Esophagus muscularis mucosa (tissue), 4 donors: Measurements from ENCODE around the gene GADD45B. TPM values are rescaled to one million over a fixed set of nuclear protein-coding genes. Genes with fewer than 3 reads are reported as not detected.
"Not testable (repeated sequence)": the region's sequence is repeated elsewhere in the genome, so short reads cannot be mapped to it uniquely, and the experiment has no call there.

ENCODE experiments used
- DNase-seq: peaks from one replicate; pipeline ENCODE4 v3.0.0-alpha.2; 2017; ENCODE audit errors: extremely low spot score
- H3K27ac ChIP-seq, 4 donors: fragments of 200-600 bp; sonication (generic); replicated peaks in 1 of 4; 1 replicate in 3 of 4; 2 replicates in 1 of 4; pipeline ENCODE4 v1.5.1; 2016 to 2019; ENCODE audit warnings: mild to moderate bottlenecking in 1 of 4
- H3K27me3 ChIP-seq, 4 donors: fragments of 200-600 bp; sonication (generic); one replicate each; pipeline versions ENCODE4 v1.5.1 to v1.6.0; 2016 to 2019
- H3K36me3 ChIP-seq, 4 donors: fragments of 200-600 bp; sonication (generic); one replicate each; pipeline ENCODE4 v1.5.1; 2016 to 2019
- H3K4me1 ChIP-seq, 4 donors: fragments of 200-600 bp; sonication (generic); one replicate each; pipeline ENCODE4 v1.5.1; 2016 to 2019
- H3K4me3 ChIP-seq, 4 donors: fragments of 200-600 bp; sonication (generic); 1 replicate in 2 of 4; 2 replicates in 2 of 4; pipeline ENCODE4 v1.5.1; 2016 to 2019; ENCODE audit warnings: mild to moderate bottlenecking in 4 of 4, moderate library complexity in 1 of 4
- H3K9me3 ChIP-seq, 4 donors: fragments of 200-600 bp; sonication (generic); 1 replicate in 3 of 4; 2 replicates in 1 of 4; pipeline ENCODE4 v1.5.1; 2016 to 2019
- CTCF ChIP-seq, 3 experiments: fragments of 200-600 bp in 2 of 3; fragments of 450-650 bp in 1 of 3; sonication (generic) in 2 of 3; IDR thresholded peaks; one replicate each; pipeline ENCODE4 v1.5.1; 2017 to 2019; ENCODE audit warnings: antibody characterized with exemption in 3 of 3, mild to moderate bottlenecking in 2 of 3, moderate library complexity in 1 of 3
- EP300 ChIP-seq: sonication (generic); formaldehyde crosslinking; IDR thresholded peaks from one replicate; pipeline ENCODE4 v1.6.1; 2017; ENCODE audit warnings: antibody characterized with exemption
- POLR2A ChIP-seq: fragments of 450-650 bp; IDR thresholded peaks from one replicate; pipeline ENCODE4 v1.6.1; 2017; ENCODE audit warnings: antibody characterized with exemption, moderate library complexity, mild to moderate bottlenecking, low read depth
- POLR2AphosphoS5 ChIP-seq, 2 donors: sonication (generic); formaldehyde crosslinking; IDR thresholded peaks; one replicate each; pipeline ENCODE4 v1.6.1; 2017; ENCODE audit warnings: antibody characterized with exemption in 2 of 2
- WGBS: methylation state at CpG from one replicate; pipeline ENCODE4 v1.1.5; 2018; 5-methylcytosine and 5-hydroxymethylcytosine counted together
- intact Hi-C: fragments of 100-400 bp; cut with DNase I; formaldehyde crosslinking; loops from one replicate; pipeline ENCODE4 v1.15.1; 2023
- total RNA-seq, 4 donors: library from RNA; depleted of rRNA; stranded (reverse); fragments of >200 nt; gene quantifications; one replicate each; pipeline versions ENCODE4 v1.1.0 to v1.2.1, GENCODE V29; 2016

GADD45B gene
- total RNA-seq, 4 donors from 2014 or later: 56.5 to 793 (median 90.5) TPM

- Histone ChIP-seq H3K27ac (peak overlapping the region in 3 of 4 donors; percentile 57 to 76 (median 63)), H3K9me3 (no peaks in the 10 kb centered on the region), H3K27me3 (no peaks in the 10 kb centered on the region), H3K4me3 (peak overlapping the region; percentile 85 to 99 (median 98)), H3K36me3 (peaks cover 0 to 15% (median 3%) of the 10 kb centered on the region in 4 donors), H3K4me1 (peaks cover 14 to 28% (median 26%) of the 10 kb centered on the region in 4 donors)
- intact Hi-C loops: no loop called here
- TF ChIP-seq POLR2A: no peak
- no peak for TF ChIP-seq EP300
- no peak for TF ChIP-seq CTCF (IDR thresholded peaks at IDR 0.05)
- TF ChIP-seq POLR2AphosphoS5 (IDR thresholded peaks at IDR 0.05): no peak
- no peak for DNase-seq
- WGBS: 59% methylated on average over 12 of the region's 14 CpGs
These were observed 20.7 kb upstream of the GADD45B start for GRCh38 chr19:2454962-2455850.

- H3K9me3 ChIP-seq: no peaks in the 10 kb centered on the region
- WGBS: 2% methylated on average over 7 of the region's 62 CpGs
- DNase-seq: no peak
- no peak for TF ChIP-seq EP300
- H3K36me3 ChIP-seq: peaks cover 0 to 10% (median 3%) of the 10 kb centered on the region in 4 donors
- H3K4me1 ChIP-seq: peaks cover 14 to 29% (median 26%) of the 10 kb centered on the region in 4 donors
- no peaks in the 10 kb centered on the region for H3K27me3 ChIP-seq
- intact Hi-C loops: no loop called here
- H3K4me3 ChIP-seq: peak overlapping the region; percentile 85 to 99 (median 98)
- peak overlapping the region in 3 of 4 donors; percentile 57 to 76 (median 63) for H3K27ac ChIP-seq
These were observed 19.9 kb upstream of the GADD45B start for GRCh38 chr19:2455851-2456570.

GRCh38 chr19:2457394-2458037 is 18.4 kb upstream of the GADD45B start:
- 95% methylated on average over 8 of the region's 8 CpGs for WGBS
- peaks cover 20 to 44% (median 40%) of the 10 kb centered on the region in 4 donors for H3K4me1 ChIP-seq
- no peaks in the 10 kb centered on the region for H3K36me3 ChIP-seq
- no peaks in the 10 kb centered on the region for H3K27me3 ChIP-seq
- intact Hi-C loops: no loop called here
- peak overlapping the region; percentile 85 to 99 (median 98) for H3K4me3 ChIP-seq
- peak overlapping the region; percentile 68 to 81 (median 76) for H3K27ac ChIP-seq
- TF ChIP-seq POLR2A: no peak
- no peak for TF ChIP-seq POLR2AphosphoS5 (IDR thresholded peaks at IDR 0.05)
- no peak for TF ChIP-seq CTCF (IDR thresholded peaks at IDR 0.05)
- TF ChIP-seq EP300: no peak
- no peaks in the 10 kb centered on the region for H3K9me3 ChIP-seq
- DNase-seq: no peak

- no peak overlapping the region for H3K4me3 ChIP-seq
- no peak overlapping the region for H3K27ac ChIP-seq
- TF ChIP-seq POLR2AphosphoS5 (IDR thresholded peaks at IDR 0.05) (no peak), CTCF (IDR thresholded peaks at IDR 0.05) (no peak), EP300 (no peak), POLR2A (no peak)
- H3K9me3 ChIP-seq: no peaks in the 10 kb centered on the region
- peaks cover 25 to 50% (median 44%) of the 10 kb centered on the region in 4 donors for H3K4me1 ChIP-seq
- intact Hi-C loops: no loop called here
- no peaks in the 10 kb centered on the region for H3K36me3 ChIP-seq
- no peak for DNase-seq
- WGBS: 78% methylated on average over 5 of the region's 5 CpGs
- H3K27me3 ChIP-seq: no peaks in the 10 kb centered on the region
These were observed 17.9 kb upstream of the GADD45B start for GRCh38 chr19:2458054-2458453.

GRCh38 chr19:2458776-2459175 is 17.2 kb upstream of the GADD45B start:
- WGBS: 84% methylated on average over 10 of the region's 10 CpGs
- H3K27ac ChIP-seq, DNase-seq: not testable (repeated sequence)

More at GRCh38 chr19:2458776-2459175, 17.2 kb upstream of the GADD45B start:
- H3K9me3 ChIP-seq, H3K27me3 ChIP-seq, H3K36me3 ChIP-seq, intact Hi-C loops, H3K4me3 ChIP-seq: not testable (repeated sequence)
- peaks cover 26 to 53% (median 44%) of the 10 kb centered on the region in 4 donors for H3K4me1 ChIP-seq
